ENCODE results near the gene SCAI. TPM values are rescaled to one million over a fixed set of nuclear protein-coding genes. Genes with fewer than 3 reads are reported as not detected.

The SCAI gene
- total RNA-seq, 1 experiment from 2014 or later, result 15.5 TPM

- no peaks in the 10 kb centered on the region for H3K23me2 ChIP-seq (ENCODE audit: insufficient read length, low read depth, low read length, poor library complexity, severe bottlenecking)
- no peaks in the 10 kb centered on the region for H3K79me1 ChIP-seq (ENCODE audit: insufficient read depth, low read depth, low read length, poor library complexity, severe bottlenecking)
- no peak overlapping the region for H2BK15ac ChIP-seq (ENCODE audit: low read depth, low read length)
- H3T11ph ChIP-seq (ENCODE audit: low read length), result no peak overlapping the region
- no peak for TF ChIP-seq CTCF (conservative IDR thresholded peaks at IDR 0.05)
- H3K4me3 Mint-ChIP-seq, result no peak overlapping the region
- no peaks in the 10 kb centered on the region for H4K20me1 ChIP-seq (ENCODE audit: control insufficient read depth, insufficient read depth, insufficient read length)
- WGBS (ENCODE audit: extremely low coverage, insufficient read length, low lambda C conversion rate), result no CpG with 5 or more reads among the region's 2 CpGs
- H3K27me3 Mint-ChIP-seq (ENCODE audit: low read depth), result no peaks in the 10 kb centered on the region
- H3K36me3 Mint-ChIP-seq (ENCODE audit: insufficient read depth in 1 of 3, low read depth in 3 of 3), result peaks cover 3 to 13% (median 13%) of the 10 kb centered on the region in 3 experiments; a peak in 6 of 7 replicates
- H4K5ac ChIP-seq (ENCODE audit: insufficient read length, low read depth, low read length), result no peak overlapping the region
- H4K8ac ChIP-seq (replicated peaks; ENCODE audit: insufficient read length, low read depth, low read length), result no peak overlapping the region
- no peak overlapping the region for H2BK12ac ChIP-seq (ENCODE audit: insufficient read length, low read depth, low read length)
- no peak overlapping the region for H3K23ac ChIP-seq (ENCODE audit: insufficient read length, low read depth, low read length)
- H3K4me1 Mint-ChIP-seq, result no peaks in the 10 kb centered on the region
- H3K27ac Mint-ChIP-seq, result no peak overlapping the region
- H3K27ac ChIP-seq (ENCODE audit: insufficient read length, low read depth, low read length), result no peak overlapping the region
- H3K9ac ChIP-seq (ENCODE audit: extremely low read depth, insufficient read length, low read length), result no peak overlapping the region
- no peak for DNase-seq
- H3K4me2 ChIP-seq (ENCODE audit: insufficient read depth, insufficient read length, low read length), result no peak overlapping the region
- no peak overlapping the region for H3K56ac ChIP-seq (ENCODE audit: insufficient read length, low read depth, low read length)
- no peak overlapping the region for H2BK5ac ChIP-seq (ENCODE audit: insufficient read length, low read length)
- no peaks in the 10 kb centered on the region; a peak in 2 of 5 replicates for H3K9me3 Mint-ChIP-seq
- no peak overlapping the region for H4K91ac ChIP-seq (ENCODE audit: insufficient read length, low read depth, low read length)
- H3K27me3 ChIP-seq (ENCODE audit: insufficient read depth, low read length), result no peaks in the 10 kb centered on the region
- H3K4me1 ChIP-seq (ENCODE audit: insufficient read depth, low read length), result no peaks in the 10 kb centered on the region
- H2BK120ac ChIP-seq (ENCODE audit: low read depth, low read length, poor library complexity, severe bottlenecking), result no peak overlapping the region
- H2AFZ ChIP-seq (ENCODE audit: low read length), result no peak overlapping the region
- H3K79me2 ChIP-seq (ENCODE audit: insufficient read depth, low read length), result no peaks in the 10 kb centered on the region
- H3K9me3 ChIP-seq (ENCODE audit: control insufficient read depth, low read depth, low read length), result no peaks in the 10 kb centered on the region
- H2BK20ac ChIP-seq (ENCODE audit: low read depth, low read length, poor library complexity, severe bottlenecking), result no peak overlapping the region
- no peak overlapping the region for H2AK5ac ChIP-seq (ENCODE audit: insufficient read length, low read length)
- H3K14ac ChIP-seq (ENCODE audit: insufficient read depth, low read length), result no peak overlapping the region
- no peak overlapping the region for H3K18ac ChIP-seq (ENCODE audit: insufficient read length, low read depth, low read length)
- no peak overlapping the region for H3K4ac ChIP-seq (ENCODE audit: low read depth, low read length)
Measured at GRCh38 chr9:124964604-124965003, 178.7 kb downstream of the SCAI start.

Measured in H9 (cell line).